Fibroblast of peridontal ligament (primary cell): ENCODE data around the gene HES1.

Source experiments
- DNase-seq: peaks from one replicate; pipeline ENCODE4 v3.0.0-alpha.2; 2010; ENCODE audit errors: extremely low read depth

Gene HES1

DNA sequence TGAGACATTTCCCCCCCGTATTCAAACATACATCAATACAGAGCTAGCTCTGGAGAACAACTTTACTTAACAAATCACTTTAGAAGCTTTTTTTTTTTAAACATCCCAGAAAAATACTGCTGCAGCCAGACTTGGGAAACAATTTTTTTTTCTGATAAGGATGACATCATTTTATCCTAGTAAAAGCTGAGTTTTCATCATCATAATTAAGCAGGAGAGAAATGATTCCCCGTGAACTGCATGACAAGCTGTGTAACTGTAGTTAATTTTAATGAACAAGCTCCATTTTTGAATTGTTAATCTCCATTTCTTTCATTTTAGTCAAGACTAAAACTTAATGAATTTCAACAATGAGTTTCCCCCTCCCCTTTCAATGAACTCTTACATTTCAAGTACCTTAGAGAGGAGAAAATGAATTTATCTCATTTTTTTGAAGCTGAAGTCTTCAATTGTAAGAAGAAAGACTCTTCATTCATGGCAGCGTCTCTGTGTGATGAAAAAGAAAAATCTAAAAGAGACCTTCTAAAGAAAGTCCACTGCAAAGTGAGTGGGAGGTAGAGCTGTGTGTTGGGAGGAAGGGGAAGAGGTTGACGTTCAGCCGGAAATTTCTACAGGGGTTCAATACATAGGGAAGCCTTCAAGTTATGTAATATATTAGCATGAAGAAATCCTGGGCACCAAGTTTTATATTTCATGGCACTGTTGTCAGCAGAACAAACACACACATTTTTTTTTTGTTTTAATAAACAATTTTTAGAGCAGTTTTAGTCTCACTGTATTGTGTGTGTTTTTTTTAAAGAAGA lies 31.7 kb downstream of the HES1 start:
- no peak for DNase-seq

DNA sequence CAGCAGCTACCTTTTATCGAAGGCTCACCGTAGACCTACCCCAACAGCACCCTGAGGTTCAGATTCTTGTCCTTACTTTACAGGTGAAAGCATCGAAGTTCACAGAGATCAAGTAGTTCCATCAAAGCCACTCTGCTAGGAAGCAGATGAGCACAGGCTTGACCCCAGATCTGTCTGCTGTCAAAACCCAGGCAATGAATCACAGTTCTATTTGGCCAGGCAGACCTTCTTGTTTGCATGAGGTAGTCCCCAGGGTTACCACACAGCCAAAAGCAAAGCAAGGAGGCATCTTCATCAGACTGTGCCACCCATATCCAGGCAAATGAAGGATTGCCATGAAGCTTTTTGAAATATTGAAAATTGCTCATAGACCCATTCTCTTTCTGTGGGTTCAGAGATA lies 33.0 kb downstream of the HES1 start:
- no peak for DNase-seq

DNA sequence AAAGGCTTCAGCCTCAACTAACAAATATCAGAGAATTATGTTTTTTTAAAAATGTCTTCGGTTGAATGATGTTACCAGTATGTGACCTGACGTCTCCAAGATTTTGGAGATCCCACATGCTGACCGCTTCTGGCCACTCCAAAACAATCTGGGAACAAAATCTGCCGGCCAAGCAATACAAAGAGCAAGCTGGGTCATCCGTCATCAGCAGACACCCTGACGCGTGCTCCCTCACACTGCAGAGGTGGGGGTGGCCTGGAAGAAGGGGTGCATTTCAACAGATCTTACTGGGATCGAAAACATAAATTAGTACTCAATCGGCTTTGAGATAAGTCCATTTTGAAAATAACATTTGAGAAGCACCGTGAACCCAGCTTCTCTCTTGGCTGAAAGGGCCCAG lies 33.6 kb downstream of the HES1 start:
- DNase-seq = no peak

DNA sequence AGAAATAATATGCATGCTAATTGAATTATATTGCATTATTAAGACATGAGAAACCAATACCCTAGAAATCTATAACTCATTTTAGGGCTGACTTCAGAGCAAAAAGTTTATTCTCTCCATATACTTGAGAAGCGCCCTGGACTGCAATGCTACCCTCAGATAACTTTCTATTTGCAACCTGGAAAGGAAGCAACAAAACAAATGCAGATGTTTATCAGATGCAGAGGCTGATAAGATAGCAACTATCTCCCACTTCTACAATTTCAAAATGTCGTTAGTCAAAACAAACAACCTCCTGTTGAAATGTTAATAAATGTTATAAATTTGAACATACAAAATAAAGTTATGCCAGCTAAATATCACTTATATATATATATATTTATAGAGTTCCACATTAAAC lies 34.8 kb downstream of the HES1 start:
- no peak for DNase-seq

DNA sequence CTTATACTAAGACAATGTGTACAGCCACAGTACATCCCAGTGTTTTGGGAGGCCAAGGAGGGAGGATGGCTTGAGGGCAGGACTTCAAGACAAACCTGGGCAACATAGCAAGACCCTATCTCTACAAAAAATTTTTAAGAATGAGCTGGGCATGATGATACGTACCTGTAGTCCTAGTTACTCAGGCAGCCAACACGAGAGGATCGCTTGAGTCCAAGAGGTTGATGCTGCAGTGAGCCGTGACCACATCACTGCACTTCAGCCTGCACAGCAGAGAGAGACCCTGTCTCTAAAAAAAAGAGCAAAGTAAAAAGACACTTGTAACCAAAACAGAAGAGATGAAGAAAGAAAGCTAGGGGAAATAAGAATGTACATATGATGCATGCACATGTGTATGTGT lies 38.5 kb downstream of the HES1 start:
- no peak for DNase-seq

DNA sequence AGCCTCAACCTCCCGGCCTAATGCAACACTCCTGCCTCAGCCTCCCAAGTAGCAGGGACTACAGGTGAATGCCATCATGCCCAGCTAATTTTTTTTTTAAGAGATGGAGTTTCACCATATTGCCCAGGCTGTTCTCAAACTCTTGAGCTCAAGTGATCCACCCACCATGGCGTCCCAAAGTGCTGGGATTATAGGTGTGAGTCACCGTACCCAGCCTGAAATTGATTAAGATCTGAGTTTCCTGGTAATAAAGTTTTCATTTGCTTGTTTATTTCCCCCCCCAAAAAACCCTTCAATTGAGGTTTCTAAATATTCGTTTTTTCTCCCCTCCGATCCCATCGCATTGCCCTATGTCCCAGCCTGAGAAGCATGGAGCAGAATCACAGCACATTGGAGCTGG lies 39.0 kb downstream of the HES1 start:
- no peak for DNase-seq

DNA sequence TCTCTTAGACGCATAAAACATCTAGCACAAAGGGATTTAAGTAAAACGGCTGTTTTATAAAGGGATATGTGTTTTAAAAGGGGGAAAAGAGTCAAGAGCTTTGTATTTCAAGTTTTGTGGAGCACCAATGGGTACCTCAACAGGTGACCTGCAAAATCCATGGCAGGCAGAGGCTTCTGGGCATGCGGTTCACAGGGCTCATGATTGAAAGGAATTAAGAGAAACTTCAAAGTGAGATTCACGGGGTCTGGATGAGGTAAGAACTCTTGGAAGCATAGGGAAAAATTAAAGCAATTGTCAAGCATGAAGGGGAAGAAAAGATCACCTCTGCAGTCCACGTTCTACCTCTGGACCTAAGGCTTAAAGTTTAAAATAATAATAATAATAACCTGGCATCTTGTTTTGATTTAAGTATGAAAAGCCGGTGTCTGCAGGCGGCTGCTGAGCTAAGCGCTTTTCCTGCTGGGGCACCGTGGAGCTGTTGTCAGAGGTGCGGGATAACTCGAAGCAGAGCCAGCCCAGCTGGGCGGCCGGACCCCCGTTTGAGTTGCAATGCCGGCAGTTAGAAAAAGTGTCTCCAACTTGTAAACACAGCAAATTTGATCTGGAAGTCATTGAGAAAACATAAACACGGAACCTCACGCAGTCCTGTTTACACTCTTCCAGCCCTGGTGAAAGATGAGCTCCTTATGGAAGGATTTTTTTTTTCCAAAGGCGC lies 40.5 kb downstream of the HES1 start:
- DNase-seq = peak; percentile 6

DNA sequence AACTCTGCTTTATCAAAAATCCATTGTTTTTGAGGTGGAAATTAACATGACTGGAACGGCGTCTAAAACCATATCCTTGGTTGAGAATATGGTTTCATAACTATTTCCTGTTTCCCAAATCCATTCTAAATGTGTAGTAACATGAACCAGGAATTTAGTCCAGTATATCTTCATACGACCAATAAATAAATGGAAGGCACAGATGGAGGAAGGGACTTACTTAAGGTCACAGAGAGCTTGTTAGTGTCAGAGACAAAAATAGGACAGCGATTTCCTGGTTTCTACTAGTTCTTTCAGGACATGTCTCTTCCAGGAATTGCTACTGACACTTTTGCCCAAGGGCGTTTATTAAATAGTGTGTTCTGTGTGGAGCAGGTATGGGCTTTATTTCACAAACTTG lies 41.2 kb downstream of the HES1 start:
- no peak for DNase-seq

DNA sequence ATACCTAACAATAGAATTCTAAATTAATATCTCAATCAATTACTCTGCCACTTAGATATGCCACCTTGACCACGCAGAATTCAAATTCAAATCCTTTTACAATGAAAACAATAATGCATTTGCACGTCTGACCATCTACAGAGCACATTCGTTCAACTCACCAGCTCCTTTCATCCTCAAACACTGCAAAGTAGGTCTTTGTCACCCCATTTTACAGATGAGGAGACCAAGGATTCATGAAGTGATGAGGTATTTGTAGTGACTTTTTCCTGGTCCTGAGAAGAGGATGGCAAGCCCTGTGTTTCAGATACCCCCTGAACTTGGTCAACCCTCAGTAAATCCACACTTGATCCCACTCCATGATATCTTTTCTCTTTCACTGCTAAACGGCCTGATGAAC lies 42.2 kb downstream of the HES1 start:
- no peak for DNase-seq

DNA sequence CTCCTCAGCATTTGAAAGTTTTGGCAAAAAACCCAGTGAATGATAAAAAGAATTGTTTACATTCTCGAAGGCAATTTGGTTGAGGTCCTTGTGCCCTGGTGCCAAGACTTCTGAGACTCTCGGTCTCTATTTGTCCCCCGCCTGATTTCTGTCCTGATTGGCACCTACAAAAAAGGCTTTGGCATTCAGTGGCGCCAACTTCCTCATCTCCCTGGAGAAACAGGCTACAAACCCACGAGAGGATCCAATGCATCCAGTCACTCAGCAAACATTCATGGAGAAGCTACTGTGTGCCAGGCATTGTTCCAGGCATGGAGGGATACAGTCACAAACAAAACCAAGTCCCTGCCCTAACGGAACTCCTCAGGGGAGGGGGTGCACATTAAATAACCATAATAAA lies 42.7 kb downstream of the HES1 start:
- no peak for DNase-seq

DNA sequence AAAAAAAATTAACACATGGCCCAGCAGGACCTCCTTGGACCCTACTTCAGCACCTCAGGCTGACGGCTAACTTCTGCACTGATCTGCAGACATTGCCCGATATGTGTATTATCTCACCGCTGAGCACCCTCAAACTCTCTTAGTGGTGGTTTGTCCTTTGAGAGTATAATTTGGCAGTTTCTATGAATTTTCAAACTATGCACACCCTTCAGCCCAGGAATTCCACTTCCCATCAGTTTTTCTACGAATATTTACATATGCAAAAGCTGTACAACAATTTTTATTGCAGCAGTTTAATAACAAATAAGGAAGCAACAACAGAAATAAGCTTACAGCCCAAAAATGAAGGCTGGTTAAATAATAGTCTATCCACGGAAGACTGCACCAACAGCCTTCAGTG lies 44.6 kb downstream of the HES1 start:
- DNase-seq = no peak

DNA sequence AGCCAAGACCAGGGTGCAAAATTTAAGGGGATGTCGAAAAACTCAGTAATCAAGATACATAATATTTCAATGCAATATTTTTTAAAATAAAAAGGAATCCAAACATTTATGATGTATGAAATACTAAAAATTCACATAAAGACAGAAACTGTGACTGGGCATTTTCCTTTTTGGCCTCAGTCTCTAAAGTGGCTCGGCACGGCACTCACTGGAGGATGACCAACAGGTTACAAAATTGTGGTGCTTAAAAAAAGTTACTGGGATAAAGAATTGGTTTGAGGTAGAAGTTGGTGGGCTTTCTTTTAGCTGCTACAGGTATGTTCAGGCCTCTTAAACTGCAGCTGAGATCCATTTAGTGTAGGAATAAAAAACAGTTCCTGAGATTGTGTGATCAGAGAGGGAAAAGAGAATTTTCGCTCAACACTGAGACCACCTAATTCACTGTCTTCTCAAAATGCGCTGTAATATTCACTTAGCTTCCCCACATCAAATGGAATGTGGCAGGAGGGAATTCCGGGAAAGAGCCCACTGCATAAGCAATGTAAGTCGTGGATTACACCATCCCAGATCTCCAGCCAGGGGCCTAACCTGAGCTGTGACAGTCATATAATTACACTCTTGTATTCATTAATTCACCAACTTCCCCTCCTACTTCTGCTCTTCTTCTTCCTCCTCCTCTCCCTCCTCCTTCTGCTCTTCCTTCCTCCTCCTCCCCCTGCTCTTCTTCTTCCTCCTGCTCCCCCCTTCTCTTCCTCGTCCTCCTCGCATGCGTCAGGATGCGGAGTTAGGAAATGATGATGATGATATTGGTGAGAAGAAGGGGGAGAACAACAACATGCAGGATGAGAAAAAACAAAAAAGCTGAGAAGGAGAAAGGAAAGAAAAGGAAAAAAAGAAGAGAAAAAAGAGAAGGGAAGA lies 45.9 kb downstream of the HES1 start:
- no peak for DNase-seq

DNA sequence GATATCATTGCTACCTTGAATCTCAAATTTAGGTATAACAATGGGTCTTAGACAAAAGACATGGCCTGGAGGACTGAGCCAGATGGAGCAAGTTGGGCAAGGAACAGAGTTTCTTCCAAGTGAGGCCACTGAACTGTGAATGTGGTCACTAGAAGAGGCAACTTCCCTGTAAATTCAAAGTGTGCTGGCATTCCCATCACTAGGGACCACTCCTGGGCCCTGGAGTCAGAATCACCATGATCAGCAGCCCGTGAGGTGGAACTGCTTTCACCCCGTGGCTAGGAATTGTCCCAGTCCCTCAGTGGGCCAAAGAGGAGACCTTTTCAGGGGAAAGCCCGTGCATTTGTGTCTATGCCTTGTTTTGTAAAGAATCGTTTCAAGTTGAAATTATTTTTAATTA lies 47.3 kb downstream of the HES1 start:
- DNase-seq = no peak

DNA sequence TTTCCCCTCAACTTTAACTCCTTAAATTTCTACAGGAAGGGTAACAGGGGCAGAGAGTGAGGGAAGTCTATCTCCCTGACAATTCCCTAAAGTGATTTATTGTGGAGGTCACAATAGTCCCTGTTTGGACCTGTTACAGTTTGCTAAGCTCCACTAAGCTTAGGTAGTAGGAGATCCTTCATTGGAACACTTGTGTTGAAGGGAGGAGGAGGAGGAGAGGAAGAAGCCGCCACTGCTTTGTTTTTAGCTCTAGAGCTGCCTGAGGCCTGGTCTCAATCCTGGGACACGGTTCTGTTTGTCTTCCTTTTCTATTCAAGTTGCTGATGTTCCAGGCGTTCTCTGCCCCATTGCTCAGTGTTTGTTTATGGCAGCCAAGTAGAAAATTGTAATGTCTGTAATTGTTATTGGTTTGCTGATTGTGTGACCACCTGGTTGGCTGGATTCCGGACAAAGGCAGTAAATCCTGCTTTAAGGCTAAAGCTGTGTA lies 48.4 kb downstream of the HES1 start:
- DNase-seq = no peak

DNA sequence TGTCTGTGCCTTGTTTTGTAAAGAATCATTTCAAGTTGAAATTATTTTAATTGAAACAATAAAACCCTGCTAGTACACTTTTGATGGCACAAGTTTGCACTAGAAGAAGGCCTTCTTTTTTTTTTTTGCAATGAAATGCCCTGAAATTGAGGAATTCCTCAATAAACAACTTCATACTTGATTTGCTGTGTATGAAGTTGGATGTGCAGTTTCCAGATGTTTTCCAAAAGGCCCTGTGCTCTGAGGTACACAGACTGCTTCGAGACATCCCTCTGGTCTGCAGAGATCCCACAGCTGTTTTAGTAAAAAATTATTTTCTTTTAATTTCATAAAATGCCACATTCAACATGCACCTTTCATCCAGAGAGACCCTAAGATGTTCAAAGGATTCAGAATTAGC lies 48.9 kb downstream of the HES1 start:
- no peak for DNase-seq

DNA sequence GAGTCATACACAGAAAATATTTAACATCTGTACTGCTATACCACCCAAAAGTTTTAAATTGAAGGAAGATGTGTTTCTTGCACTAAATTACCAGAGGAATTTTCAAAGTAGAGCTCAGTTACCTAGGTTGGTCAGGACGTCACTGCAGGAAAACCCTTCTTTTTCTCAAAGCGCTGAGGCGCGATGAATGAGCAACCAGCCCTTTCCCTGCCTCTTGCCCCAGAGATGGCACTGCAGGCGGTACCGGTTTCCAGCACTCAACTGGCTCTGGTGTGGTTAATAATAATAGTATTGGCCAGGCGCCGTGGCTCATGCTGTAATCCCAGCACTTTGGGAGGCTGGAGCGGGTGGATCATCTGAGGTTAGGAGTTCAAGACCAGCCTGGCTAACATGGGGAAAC lies 49.3 kb downstream of the HES1 start:
- no peak for DNase-seq

DNA sequence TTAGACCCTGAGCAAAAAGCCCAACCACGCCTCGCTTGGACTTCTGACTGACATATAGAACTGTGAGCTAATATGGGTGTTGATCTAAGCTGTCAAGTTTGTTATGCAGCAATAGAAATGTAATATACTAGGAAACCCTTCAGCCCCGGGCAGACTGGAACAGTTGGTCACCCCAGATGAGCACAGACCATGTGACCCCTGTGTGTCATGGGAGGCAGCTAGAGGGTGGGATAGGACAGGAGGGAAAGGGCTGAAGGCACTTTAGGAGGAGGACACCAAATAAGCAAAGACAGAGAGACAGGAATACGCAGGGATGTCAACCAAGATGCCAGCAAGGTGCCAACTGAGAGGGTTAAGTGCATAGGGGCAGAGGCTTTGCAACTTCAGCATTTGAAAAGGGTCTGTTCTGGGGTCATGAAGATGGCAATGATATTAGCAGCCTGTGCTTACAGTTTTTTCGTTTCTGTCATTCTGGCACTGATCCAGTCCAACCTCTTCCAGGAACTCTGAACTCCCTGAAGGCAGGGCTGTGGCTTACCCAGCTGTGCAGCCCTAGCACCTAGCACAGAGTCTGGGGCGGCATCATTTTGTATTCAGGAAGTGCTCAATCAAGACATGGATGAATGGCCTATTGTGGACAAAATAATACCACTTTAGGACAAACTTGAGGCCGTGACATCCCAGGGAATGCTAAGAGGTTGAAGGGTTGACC lies 51.4 kb downstream of the HES1 start:
- DNase-seq = no peak
